C4-2B (cell line): ENCODE measurements around the gene SSX2IP.

Experiments
- CTCF ChIP-seq: fragments of 450-650 bp; conservative IDR thresholded peaks from 2 replicates; pipeline ENCODE4 v1.5.1; 2017; ENCODE audit warnings: mild to moderate bottlenecking
- ZFX ChIP-seq: fragments of 450-650 bp; IDR thresholded peaks from 2 replicates; pipeline ENCODE4 v1.6.1; 2017

DNA sequence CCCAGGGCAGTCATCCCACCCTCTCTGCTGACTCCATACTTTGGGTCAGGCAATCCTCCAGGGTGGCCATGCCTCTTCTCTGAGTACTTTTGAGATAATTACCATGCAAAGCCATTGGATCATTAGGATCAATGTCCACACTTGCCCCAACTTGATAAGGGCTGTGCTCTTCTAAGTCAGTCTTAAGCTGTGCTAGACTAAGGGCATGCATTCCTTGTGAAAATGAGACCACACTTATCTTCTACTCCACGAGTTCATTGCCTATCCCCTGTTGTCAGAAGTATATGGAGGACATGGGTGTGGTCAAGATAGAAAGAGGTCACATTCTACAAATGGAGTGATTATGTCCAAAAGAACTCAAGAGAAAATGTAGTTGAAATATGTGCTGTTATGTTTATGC is 18.9 kb upstream of the SSX2IP start:
- TF ChIP-seq CTCF (no peak), ZFX (no peak)
